Melanocyte of skin (primary cell): ENCODE measurements around the gene TSPAN8. TPM values are rescaled to one million over a fixed set of nuclear protein-coding genes. Genes with fewer than 3 reads are reported as not detected.

Experiments used
- total RNA-seq, 2 donors: library from RNA; depleted of rRNA; stranded (reverse); fragments of >200 nt; gene quantifications; 2 replicates each; pipeline ENCODE4 v1.2.3, GENCODE V29; 2012

Gene TSPAN8
- total RNA-seq: not detected

GRCh38 chr12:71157601-71158233, at the start of gene TSPAN8:
Gene TSPAN8, minus strand, starts transcription at chr12:71157999. Its CDS starts 321 bp downstream, at chr12:71157678.

Other genes with a start within 250 kb of the TSPAN8 start
- gene PTPRR, start 237.3 kb downstream of the TSPAN8 start, total RNA-seq: not detected